ENCODE results near the gene AMY1A.
"Not testable (repeated sequence)": the region's sequence is repeated elsewhere in the genome, so short reads cannot be mapped to it uniquely, and the experiment has no call there.

The AMY1A gene

DNA sequence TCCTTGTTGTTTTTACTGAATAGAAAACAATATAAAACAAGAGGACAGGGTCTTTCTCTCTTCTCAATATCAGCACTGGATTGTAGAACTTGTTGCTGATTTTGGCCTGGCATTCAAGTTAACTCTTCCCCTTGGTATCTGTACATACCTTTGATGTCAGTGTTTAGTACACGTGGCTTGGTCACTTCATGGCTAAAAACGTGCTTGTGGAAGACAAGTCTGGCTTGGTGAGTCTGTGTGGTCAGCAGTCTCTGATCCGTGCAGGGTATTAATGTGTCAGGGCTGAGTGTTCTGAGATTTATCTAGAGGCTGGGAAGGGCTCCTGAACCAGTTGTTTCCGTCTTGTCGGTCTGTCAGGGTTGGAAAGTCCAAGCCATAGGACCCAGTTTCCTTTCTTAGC is at the start of gene AMY1A:
TSS of gene AMY1A (plus strand) at position 301 of the 400 bp plus-strand sequence. CDS start 571 bp downstream, outside the sequence.
- DNase-seq (ENCODE audit: low read depth in 1 of 2, low spot score in 1 of 2); in situ Hi-C loops (cut with HindIII; ENCODE audit: low pct_unique_long_range_greater_than_20kb, low sequenced_read_pairs): not testable (repeated sequence)

DNA sequence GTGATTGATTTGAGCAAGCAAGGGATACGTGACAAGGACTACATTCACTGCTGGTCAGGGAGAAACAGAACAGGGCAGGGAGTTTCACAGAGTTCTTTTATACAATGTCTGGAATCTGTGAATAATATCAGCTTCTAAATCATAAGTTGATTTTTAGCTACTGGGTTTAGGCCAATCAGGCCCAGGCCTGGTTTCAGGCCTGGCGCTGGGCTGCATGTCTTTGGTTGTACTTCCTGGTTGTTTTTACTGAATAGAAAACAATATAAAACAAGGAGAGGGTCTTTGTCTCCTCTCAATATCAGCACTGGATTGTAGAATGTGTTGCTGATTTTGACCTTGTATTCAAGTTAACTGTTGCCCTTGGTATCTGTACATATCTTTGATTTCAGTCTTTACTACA is 39.2 kb upstream of the AMY1A start:
- no peak for TF ChIP-seq JUND (IDR thresholded peaks at IDR 0.05; ENCODE audit: low read depth)
- in situ Hi-C loops (cut with HindIII; ENCODE audit: low pct_unique_long_range_greater_than_20kb, low sequenced_read_pairs) = no loop called here
- no peak for DNase-seq (ENCODE audit: low read depth in 1 of 2, low spot score in 1 of 2)

DNA sequence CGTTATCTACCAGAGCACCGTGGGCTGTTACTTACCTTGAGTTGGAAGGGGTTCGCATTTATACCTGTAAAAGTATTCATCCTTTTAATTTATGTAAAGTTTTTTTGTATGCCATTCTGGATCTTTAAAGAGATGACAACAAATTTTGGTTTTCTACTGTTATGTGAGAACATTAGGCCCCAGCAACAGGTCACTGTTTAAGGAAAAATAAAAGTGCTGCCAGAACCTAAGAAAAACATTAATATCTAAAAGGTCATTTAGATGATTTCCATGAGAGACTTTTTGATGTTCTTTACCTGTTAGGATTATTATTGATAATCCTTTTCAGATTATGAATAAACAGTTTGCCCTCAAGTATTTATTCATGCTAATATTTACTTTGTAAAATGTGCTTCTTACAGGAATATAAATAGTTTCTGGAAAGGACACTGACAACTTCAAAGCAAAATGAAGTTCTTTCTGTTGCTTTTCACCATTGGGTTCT is 38.5 kb upstream of the AMY1A start, which contains the start of gene AMY2A:
TSS of gene AMY2A (plus strand) at position 434 of the 484 bp plus-strand sequence. CDS start at position 448, 14 bp downstream.
- in situ Hi-C loops (cut with HindIII; ENCODE audit: low pct_unique_long_range_greater_than_20kb, low sequenced_read_pairs); DNase-seq (ENCODE audit: low read depth in 1 of 2, low spot score in 1 of 2): not testable (repeated sequence)

DNA sequence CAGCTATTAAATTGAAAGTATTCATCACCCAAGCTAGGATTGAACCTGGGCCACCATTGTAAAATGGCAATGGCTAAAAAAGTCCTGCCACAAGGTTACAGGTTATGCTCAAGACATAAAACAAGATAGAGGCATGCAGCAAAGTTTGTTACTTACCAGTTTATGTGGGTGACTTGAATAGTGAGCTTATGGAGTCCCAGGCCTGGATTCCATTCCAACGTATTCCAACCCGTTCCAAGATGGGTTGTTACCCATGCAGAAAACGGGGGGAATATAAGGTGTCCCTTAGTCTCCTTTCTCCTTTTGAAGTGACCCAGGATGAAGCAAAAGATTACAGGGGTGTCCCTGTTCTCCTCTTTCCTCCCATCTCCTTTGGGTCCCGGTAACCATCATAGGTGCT is 28.1 kb upstream of the AMY1A start:
- DNase-seq (ENCODE audit: low read depth in 1 of 2, low spot score in 1 of 2); in situ Hi-C loops (cut with HindIII; ENCODE audit: low pct_unique_long_range_greater_than_20kb, low sequenced_read_pairs): not testable (repeated sequence)

DNA sequence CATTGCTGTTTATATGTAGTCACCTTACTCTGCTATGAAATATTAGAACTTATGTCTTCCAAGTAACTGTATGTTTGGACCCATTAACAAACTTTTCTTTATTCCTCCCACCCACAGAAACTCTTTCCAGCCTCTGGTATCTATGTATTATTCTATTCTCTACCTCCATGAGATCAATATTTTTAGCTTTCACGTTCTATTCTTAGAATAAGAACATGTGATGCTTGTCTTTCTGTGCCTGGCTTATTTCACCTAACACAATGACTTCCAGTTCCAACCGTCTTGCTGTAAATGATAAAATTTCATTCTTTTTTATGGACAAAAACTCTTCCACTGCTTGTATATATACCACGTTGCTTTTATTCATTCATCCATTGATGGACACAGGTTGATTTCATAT is 14.4 kb upstream of the AMY1A start:
- in situ Hi-C loops (cut with HindIII; ENCODE audit: low pct_unique_long_range_greater_than_20kb, low sequenced_read_pairs); DNase-seq (ENCODE audit: low read depth in 1 of 2, low spot score in 1 of 2): not testable (repeated sequence)

DNA sequence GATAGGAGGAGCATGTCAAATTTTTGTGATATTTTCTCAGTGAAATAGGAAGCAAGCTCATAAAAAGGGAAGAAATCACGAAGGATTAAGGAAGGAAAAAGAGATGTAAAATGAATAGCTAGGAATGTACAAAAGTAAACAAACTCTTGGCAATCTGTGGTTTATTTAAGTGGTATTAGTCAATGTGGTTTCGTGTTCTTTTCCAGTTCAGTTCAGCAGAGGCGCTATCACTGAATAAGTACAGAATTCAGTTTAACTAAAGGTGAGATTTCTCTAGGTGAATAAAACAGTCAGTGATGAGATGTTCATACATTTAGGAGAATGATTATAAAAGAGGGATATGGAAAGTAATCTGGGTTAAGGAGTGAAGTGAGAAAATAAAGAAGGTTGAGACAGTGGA is 11.7 kb upstream of the AMY1A start:
- in situ Hi-C loops (cut with HindIII; ENCODE audit: low pct_unique_long_range_greater_than_20kb, low sequenced_read_pairs); DNase-seq (ENCODE audit: low read depth in 1 of 2, low spot score in 1 of 2): not testable (repeated sequence)

DNA sequence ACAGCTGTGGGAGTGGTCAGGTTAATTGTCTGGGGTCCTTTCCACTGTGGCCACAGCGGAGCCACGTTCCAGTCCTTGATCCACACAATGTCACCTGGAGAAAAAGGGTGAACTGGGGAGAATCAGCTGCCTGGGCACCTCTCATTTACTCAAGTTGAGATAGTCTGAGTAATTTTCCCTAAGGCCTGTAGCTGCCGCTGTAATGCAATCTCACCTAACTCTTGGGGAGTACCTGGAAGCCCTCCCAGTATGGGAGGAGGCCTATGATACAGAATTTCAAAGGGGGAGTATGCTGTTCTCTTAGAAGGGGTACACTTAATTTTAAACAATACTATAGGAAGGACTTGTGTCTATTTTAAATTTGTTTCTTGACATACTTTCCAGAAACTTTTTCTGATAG is 5.3 kb upstream of the AMY1A start:
- in situ Hi-C loops (cut with HindIII; ENCODE audit: low pct_unique_long_range_greater_than_20kb, low sequenced_read_pairs); DNase-seq (ENCODE audit: low read depth in 1 of 2, low spot score in 1 of 2): not testable (repeated sequence)

DNA sequence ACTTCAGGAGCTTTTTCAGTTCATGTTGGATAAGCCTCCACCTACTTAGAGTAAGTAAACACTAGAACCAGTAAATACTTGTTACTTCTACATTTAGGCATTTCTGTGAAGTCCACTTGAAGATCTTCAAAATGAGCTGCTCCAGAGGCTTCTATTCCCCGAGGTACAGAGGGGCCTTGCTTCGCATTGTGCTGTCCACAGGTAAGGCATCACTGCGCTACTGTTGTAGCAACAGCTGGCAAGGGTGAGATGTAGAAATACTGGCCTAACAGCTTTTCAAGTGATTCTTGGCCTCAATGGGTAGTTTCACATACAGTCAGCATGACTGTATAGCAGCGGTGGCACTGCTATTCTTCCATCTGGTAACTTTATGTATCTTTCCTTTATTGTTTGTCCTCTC is 4.7 kb upstream of the AMY1A start:
- DNase-seq (ENCODE audit: low read depth in 1 of 2, low spot score in 1 of 2); in situ Hi-C loops (cut with HindIII; ENCODE audit: low pct_unique_long_range_greater_than_20kb, low sequenced_read_pairs): not testable (repeated sequence)

DNA sequence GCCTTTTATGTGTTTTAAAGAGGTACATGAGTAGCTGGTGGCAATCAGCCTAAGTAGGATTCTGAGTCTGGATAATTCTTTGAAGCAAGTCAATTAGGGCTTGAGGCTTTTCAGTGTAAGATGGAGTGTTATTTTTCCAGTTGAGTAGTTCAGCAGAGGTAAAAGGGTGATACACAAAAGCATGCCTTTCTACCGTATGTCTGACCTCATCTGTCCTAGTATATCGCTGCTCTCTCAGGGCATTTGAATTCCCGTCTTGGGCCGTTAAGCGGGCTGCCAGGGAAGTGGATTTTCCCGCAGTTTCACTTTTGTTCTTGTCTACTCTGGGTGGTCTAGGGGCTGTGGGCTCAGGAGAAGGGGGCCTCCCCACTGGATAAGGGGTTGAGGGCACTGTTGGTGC is 1.4 kb upstream of the AMY1A start:
- DNase-seq (ENCODE audit: low read depth in 1 of 2, low spot score in 1 of 2); in situ Hi-C loops (cut with HindIII; ENCODE audit: low pct_unique_long_range_greater_than_20kb, low sequenced_read_pairs): not testable (repeated sequence)

DNA sequence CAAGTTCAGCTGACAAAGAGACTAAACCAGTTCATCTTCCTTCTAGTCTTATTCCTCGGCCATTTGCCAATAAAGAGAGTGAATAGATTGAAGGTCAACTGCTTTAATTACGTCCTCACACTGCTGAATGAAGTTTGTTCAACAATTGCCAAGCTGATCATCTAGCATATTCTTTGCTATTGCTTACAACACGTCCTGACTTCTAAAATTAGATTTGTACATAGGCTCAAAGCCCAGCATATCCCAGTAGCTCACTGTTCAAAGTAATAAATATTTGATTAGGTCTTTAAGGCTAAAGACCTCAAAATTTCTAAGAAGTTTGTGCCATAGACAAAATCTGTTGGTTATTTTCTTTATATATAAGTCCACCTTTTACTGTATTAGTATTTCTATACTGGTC is 20.8 kb downstream of the AMY1A start:
- in situ Hi-C loops (cut with HindIII; ENCODE audit: low pct_unique_long_range_greater_than_20kb, low sequenced_read_pairs); DNase-seq (ENCODE audit: low read depth in 1 of 2, low spot score in 1 of 2): not testable (repeated sequence)

DNA sequence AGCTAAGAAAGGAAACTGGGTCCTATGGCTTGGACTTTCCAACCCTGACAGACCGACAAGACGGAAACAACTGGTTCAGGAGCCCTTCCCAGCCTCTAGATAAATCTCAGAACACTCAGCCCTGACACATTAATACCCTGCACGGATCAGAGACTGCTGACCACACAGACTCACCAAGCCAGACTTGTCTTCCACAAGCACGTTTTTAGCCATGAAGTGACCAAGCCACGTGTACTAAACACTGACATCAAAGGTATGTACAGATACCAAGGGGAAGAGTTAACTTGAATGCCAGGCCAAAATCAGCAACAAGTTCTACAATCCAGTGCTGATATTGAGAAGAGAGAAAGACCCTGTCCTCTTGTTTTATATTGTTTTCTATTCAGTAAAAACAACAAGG is 40.5 kb downstream of the AMY1A start, which contains the start of gene AMY1B:
TSS of gene AMY1B (minus strand) at position 101 of the 400 bp plus-strand sequence. CDS start 571 bp downstream, outside the sequence.
- in situ Hi-C loops (cut with HindIII; ENCODE audit: low pct_unique_long_range_greater_than_20kb, low sequenced_read_pairs); DNase-seq (ENCODE audit: low read depth in 1 of 2, low spot score in 1 of 2): not testable (repeated sequence)

DNA sequence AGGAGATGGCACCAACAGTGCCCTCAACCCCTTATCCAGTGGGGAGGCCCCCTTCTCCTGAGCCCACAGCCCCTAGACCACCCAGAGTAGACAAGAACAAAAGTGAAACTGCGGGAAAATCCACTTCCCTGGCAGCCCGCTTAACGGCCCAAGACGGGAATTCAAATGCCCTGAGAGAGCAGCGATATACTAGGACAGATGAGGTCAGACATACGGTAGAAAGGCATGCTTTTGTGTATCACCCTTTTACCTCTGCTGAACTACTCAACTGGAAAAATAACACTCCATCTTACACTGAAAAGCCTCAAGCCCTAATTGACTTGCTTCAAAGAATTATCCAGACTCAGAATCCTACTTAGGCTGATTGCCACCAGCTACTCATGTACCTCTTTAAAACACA is 41.9 kb downstream of the AMY1A start:
- in situ Hi-C loops (cut with HindIII; ENCODE audit: low pct_unique_long_range_greater_than_20kb, low sequenced_read_pairs); DNase-seq (ENCODE audit: low read depth in 1 of 2, low spot score in 1 of 2): not testable (repeated sequence)

DNA sequence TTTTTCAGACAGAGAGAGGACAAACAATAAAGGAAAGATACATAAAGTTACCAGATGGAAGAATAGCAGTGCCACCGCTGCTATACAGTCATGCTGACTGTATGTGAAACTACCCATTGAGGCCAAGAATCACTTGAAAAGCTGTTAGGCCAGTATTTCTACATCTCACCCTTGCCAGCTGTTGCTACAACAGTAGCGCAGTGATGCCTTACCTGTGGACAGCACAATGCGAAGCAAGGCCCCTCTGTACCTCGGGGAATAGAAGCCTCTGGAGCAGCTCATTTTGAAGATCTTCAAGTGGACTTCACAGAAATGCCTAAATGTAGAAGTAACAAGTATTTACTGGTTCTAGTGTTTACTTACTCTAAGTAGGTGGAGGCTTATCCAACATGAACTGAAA is 45.1 kb downstream of the AMY1A start:
- in situ Hi-C loops (cut with HindIII; ENCODE audit: low pct_unique_long_range_greater_than_20kb, low sequenced_read_pairs) = not testable (repeated sequence)

DNA sequence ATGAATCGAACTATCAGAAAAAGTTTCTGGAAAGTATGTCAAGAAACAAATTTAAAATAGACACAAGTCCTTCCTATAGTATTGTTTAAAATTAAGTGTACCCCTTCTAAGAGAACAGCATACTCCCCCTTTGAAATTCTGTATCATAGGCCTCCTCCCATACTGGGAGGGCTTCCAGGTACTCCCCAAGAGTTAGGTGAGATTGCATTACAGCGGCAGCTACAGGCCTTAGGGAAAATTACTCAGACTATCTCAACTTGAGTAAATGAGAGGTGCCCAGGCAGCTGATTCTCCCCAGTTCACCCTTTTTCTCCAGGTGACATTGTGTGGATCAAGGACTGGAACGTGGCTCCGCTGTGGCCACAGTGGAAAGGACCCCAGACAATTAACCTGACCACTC is 45.7 kb downstream of the AMY1A start:
- DNase-seq (ENCODE audit: low read depth in 1 of 2, low spot score in 1 of 2); in situ Hi-C loops (cut with HindIII; ENCODE audit: low pct_unique_long_range_greater_than_20kb, low sequenced_read_pairs): not testable (repeated sequence)

More for the DNA sequence above, 45.1 kb downstream of the AMY1A start:
- DNase-seq (ENCODE audit: low read depth in 1 of 2, low spot score in 1 of 2) = not testable (repeated sequence)

DNA sequence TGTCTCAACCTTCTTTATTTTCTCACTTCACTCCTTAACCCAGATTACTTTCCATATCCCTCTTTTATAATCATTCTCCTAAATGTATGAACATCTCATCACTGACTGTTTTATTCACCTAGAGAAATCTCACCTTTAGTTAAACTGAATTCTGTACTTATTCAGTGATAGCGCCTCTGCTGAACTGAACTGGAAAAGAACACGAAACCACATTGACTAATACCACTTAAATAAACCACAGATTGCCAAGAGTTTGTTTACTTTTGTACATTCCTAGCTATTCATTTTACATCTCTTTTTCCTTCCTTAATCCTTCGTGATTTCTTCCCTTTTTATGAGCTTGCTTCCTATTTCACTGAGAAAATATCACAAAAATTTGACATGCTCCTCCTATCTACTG is 52.1 kb downstream of the AMY1A start:
- in situ Hi-C loops (cut with HindIII; ENCODE audit: low pct_unique_long_range_greater_than_20kb, low sequenced_read_pairs); DNase-seq (ENCODE audit: low read depth in 1 of 2, low spot score in 1 of 2): not testable (repeated sequence)

DNA sequence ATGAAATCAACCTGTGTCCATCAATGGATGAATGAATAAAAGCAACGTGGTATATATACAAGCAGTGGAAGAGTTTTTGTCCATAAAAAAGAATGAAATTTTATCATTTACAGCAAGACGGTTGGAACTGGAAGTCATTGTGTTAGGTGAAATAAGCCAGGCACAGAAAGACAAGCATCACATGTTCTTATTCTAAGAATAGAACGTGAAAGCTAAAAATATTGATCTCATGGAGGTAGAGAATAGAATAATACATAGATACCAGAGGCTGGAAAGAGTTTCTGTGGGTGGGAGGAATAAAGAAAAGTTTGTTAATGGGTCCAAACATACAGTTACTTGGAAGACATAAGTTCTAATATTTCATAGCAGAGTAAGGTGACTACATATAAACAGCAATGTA is 54.8 kb downstream of the AMY1A start:
- in situ Hi-C loops (cut with HindIII; ENCODE audit: low pct_unique_long_range_greater_than_20kb, low sequenced_read_pairs) = not testable (repeated sequence)

More for the DNA sequence above, 54.8 kb downstream of the AMY1A start:
- DNase-seq (ENCODE audit: low read depth in 1 of 2, low spot score in 1 of 2) = not testable (repeated sequence)

Data from T47D (cell line).